Mesenchymal stem cell (in vitro differentiated cells and primary cell): Measurements from ENCODE around the gene PICALM.

Source experiments
- DNase-seq: peaks from one replicate; pipeline ENCODE4 v3.0.0-alpha.2; 2013
- H2AFZ ChIP-seq: one replicate; pipeline ENCODE4 v1.6.1; 2013; ENCODE audit warnings: low read depth, mild to moderate bottlenecking, control low read depth, inconsistent platforms, low read length, moderate library complexity
- H2AK5ac ChIP-seq: 2 replicates; pipeline ENCODE4 v1.6.1; 2013; ENCODE audit warnings: low read length, moderate library complexity, mild to moderate bottlenecking, inconsistent platforms; ENCODE audit not compliant: severe bottlenecking
- H2BK120ac ChIP-seq: one replicate; pipeline ENCODE4 v1.6.1; 2013; ENCODE audit warnings: low read depth, mild to moderate bottlenecking, inconsistent platforms, low read length, moderate library complexity
- H2BK12ac ChIP-seq, 2 experiments: one replicate each; pipeline ENCODE4 v1.6.1; 2013; ENCODE audit warnings: inconsistent platforms in 2 of 2, low read length in 2 of 2, mild to moderate bottlenecking in 2 of 2, moderate library complexity in 2 of 2, control low read depth in 1 of 2
- H2BK15ac ChIP-seq: one replicate; pipeline ENCODE4 v1.6.1; 2013; ENCODE audit warnings: mild to moderate bottlenecking, low read depth, inconsistent platforms; ENCODE audit not compliant: poor library complexity, severe bottlenecking
- H2BK5ac ChIP-seq: 2 replicates; pipeline ENCODE4 v1.6.1; 2013; ENCODE audit warnings: low read depth, mild to moderate bottlenecking, low read length, control low read depth, inconsistent platforms; ENCODE audit not compliant: poor library complexity, severe bottlenecking
- H3K14ac ChIP-seq, 2 experiments: one replicate each; pipeline ENCODE4 v1.6.1; 2013; ENCODE audit warnings: inconsistent platforms in 2 of 2, low read length in 2 of 2, control low read depth in 1 of 2, mild to moderate bottlenecking in 1 of 2, moderate library complexity in 1 of 2
- H3K18ac ChIP-seq, 2 experiments: one replicate each; pipeline ENCODE4 v1.6.1; 2013; ENCODE audit warnings: inconsistent platforms in 2 of 2, low read length in 2 of 2, control low read depth in 1 of 2, low read depth in 1 of 2, mild to moderate bottlenecking in 1 of 2
- H3K23ac ChIP-seq, 2 experiments: one replicate each; pipeline ENCODE4 v1.6.1; 2013; ENCODE audit warnings: inconsistent platforms in 2 of 2, low read length in 2 of 2, mild to moderate bottlenecking in 2 of 2, moderate library complexity in 2 of 2, control low read depth in 1 of 2
- H3K27ac ChIP-seq: 2 replicates; pipeline ENCODE4 v1.5.1; 2013; ENCODE audit warnings: mild to moderate bottlenecking, moderate library complexity, low read length, control low read depth, inconsistent platforms; ENCODE audit not compliant: poor library complexity, severe bottlenecking
- H3K27me3 ChIP-seq, 2 experiments: 2 replicates each; pipeline versions ENCODE4 v1.6.1 to v1.7.0; 2013; ENCODE audit warnings: low read length in 2 of 2, mild to moderate bottlenecking in 2 of 2, moderate library complexity in 2 of 2, control low read depth in 1 of 2, inconsistent platforms in 1 of 2; ENCODE audit not compliant: control insufficient read depth in 1 of 2, insufficient read depth in 1 of 2
- H3K36me3 ChIP-seq, 2 experiments: 2 replicates each; pipeline versions ENCODE4 v1.6.1 to v1.7.0; 2013; ENCODE audit warnings: low read length in 2 of 2, control low read depth in 1 of 2, inconsistent platforms in 1 of 2, low read depth in 1 of 2, mild to moderate bottlenecking in 1 of 2; ENCODE audit not compliant: insufficient read depth in 2 of 2, control insufficient read depth in 1 of 2
- H3K4ac ChIP-seq, 2 experiments: one replicate each; pipeline ENCODE4 v1.6.1; 2013; ENCODE audit warnings: inconsistent platforms in 2 of 2, low read length in 2 of 2, mild to moderate bottlenecking in 2 of 2, moderate library complexity in 2 of 2, control low read depth in 1 of 2, low read depth in 1 of 2
- H3K4me1 ChIP-seq: 2 replicates; pipeline ENCODE4 v1.6.1; 2013; ENCODE audit warnings: low read depth, low read length, control low read depth; ENCODE audit not compliant: control insufficient read depth, insufficient read depth
- H3K4me2 ChIP-seq: 2 replicates; pipeline ENCODE4 v1.6.1; 2013; ENCODE audit warnings: low read length, mild to moderate bottlenecking, inconsistent platforms; ENCODE audit not compliant: poor library complexity, severe bottlenecking
- H3K4me3 ChIP-seq, 2 experiments: 2 replicates each; pipeline versions ENCODE4 v1.5.1 to v1.7.0; 2013; ENCODE audit warnings: low read length in 2 of 2, mild to moderate bottlenecking in 2 of 2, control low read depth in 1 of 2, low read depth in 1 of 2; ENCODE audit not compliant: insufficient read depth in 1 of 2
- H3K79me1 ChIP-seq: replicated peaks from 2 replicates; pipeline ENCODE4 v1.6.1; 2013; ENCODE audit warnings: mild to moderate bottlenecking, control low read depth, low read length, inconsistent platforms; ENCODE audit not compliant: poor library complexity, severe bottlenecking
- H3K9ac ChIP-seq: 2 replicates; pipeline ENCODE4 v1.7.0; 2013; ENCODE audit warnings: mild to moderate bottlenecking, low read length, moderate library complexity
- H3K9me3 ChIP-seq: 2 replicates; pipeline ENCODE4 v1.7.0; 2013; ENCODE audit warnings: mild to moderate bottlenecking, low read length; ENCODE audit not compliant: control insufficient read depth
- H4K8ac ChIP-seq: one replicate; pipeline ENCODE4 v1.6.1; 2013; ENCODE audit warnings: inconsistent platforms, mild to moderate bottlenecking, low read length, moderate library complexity
- H4K91ac ChIP-seq: one replicate; pipeline ENCODE4 v1.6.1; 2013; ENCODE audit warnings: mild to moderate bottlenecking, low read length, inconsistent platforms
- WGBS: methylation state at CpG from one replicate; pipeline ENCODE4 v1.1.7; 2013; ENCODE audit warnings: mixed read lengths; 5-methylcytosine and 5-hydroxymethylcytosine counted together

Gene PICALM

DNA sequence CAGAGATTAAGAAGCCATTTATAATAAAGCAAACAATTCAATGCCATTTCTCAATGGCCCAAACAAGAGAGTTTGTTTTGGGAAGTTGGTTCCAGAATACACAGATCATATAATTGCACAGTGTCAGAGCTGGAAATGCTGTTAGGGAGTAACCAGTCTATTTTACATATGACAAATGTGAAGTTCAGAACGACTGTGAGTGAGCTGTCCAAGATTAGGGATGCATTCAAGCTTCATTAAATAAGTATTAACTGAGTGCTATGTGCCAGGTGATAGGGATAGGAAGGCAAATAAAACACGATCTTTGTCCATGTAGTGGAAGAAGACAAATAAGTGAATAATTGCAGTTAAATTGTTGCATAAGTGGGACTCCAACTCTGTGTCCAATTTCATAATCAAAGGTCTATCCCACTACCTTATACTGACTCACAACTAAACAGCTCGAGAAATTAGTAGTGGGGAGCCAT, 33.1 kb upstream of the PICALM start:
- H3K18ac ChIP-seq, result no peak overlapping the region

DNA sequence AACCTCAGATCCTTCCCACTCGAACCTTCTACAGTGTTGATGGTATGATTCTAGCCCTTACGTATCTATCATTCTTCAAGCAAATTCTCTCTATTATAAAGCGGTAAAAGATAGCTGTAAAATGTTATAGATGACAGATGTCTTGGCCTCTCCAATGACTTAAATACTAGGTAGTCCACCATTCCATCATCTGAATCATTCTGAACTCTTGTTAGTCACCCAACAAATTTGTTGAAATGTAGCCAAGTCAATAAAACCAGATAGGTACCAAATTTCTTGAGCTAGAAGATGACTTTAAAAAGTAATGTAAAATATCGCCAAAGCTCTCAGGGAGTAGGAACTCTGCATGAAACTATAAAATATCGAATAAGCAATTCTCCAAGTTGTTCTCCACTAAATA, 32.6 kb upstream of the PICALM start:
- H2BK15ac ChIP-seq, result no peak overlapping the region
- H3K4me3 ChIP-seq, result no peak overlapping the region
- H2BK120ac ChIP-seq, result no peak overlapping the region
- H3K9ac ChIP-seq, result no peak overlapping the region
- DNase-seq, result no peak
- H2AK5ac ChIP-seq, result no peak overlapping the region
- no peak overlapping the region for H2AFZ ChIP-seq
- no peak overlapping the region for H2BK12ac ChIP-seq
- H4K91ac ChIP-seq, result no peak overlapping the region
- no peak overlapping the region for H3K4ac ChIP-seq
- H3K9me3 ChIP-seq, result no peaks in the 10 kb centered on the region
- H3K27me3 ChIP-seq, result no peaks in the 10 kb centered on the region
- H3K23ac ChIP-seq, result no peak overlapping the region
- no peaks in the 10 kb centered on the region for H3K4me1 ChIP-seq
- H3K36me3 ChIP-seq, result no peaks in the 10 kb centered on the region
- no peak overlapping the region for H3K14ac ChIP-seq
- no peak overlapping the region for H3K4me2 ChIP-seq
- no peak overlapping the region for H3K27ac ChIP-seq
- no peak overlapping the region for H3K18ac ChIP-seq
- H4K8ac ChIP-seq, result no peak overlapping the region
- no peaks in the 10 kb centered on the region for H3K79me1 ChIP-seq
- 100% methylated on average over 1 of the region's 5 CpGs for WGBS
- H2BK5ac ChIP-seq, result no peak overlapping the region

More for the DNA sequence above, 33.1 kb upstream of the PICALM start:
- H2BK120ac ChIP-seq, result no peak overlapping the region
- no peaks in the 10 kb centered on the region for H3K36me3 ChIP-seq
- H3K4ac ChIP-seq, result no peak overlapping the region
- H2BK12ac ChIP-seq, result no peak overlapping the region
- no peak overlapping the region for H2BK15ac ChIP-seq
- whole genome bisulfite sequencing, result 76% methylated on average over 1 of the region's 3 CpGs
- H4K91ac ChIP-seq, result no peak overlapping the region
- no peak overlapping the region for H2AK5ac ChIP-seq
- no peaks in the 10 kb centered on the region for H3K4me1 ChIP-seq
- no peak overlapping the region for H2AFZ ChIP-seq
- H2BK5ac ChIP-seq, result no peak overlapping the region
- H3K79me1 ChIP-seq, result no peaks in the 10 kb centered on the region
- no peak overlapping the region for H3K14ac ChIP-seq
- no peaks in the 10 kb centered on the region for H3K27me3 ChIP-seq
- H3K9ac ChIP-seq, result no peak overlapping the region
- no peak for DNase-seq
- no peak overlapping the region for H3K23ac ChIP-seq
- no peak overlapping the region for H3K4me3 ChIP-seq
- H3K4me2 ChIP-seq, result no peak overlapping the region
- H3K9me3 ChIP-seq, result no peaks in the 10 kb centered on the region
- no peak overlapping the region for H4K8ac ChIP-seq
- H3K27ac ChIP-seq, result no peak overlapping the region

DNA sequence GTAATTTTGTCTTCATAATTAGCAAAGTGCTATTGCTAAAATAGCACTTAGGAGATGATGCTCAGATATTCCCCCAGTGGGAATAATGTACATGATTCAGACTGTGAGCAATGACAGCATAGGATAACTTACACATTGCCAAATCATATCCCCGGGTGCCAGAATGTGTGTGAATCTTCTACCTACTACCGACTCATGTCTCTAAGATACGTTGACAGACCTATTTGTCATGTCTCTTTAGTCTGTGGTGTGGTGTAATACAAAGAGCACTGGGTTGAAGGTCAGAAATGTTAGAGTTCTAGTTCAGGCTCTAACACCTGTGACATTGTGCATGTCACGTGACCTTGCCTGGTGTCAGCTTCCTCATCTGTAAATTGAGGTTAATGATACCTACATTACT, 31.0 kb upstream of the PICALM start:
- H3K4me2 ChIP-seq, result no peak overlapping the region
- no peaks in the 10 kb centered on the region for H3K79me1 ChIP-seq
- no peaks in the 10 kb centered on the region for H3K27me3 ChIP-seq
- H3K18ac ChIP-seq, result no peak overlapping the region
- no peak overlapping the region for H3K4me3 ChIP-seq
- H4K8ac ChIP-seq, result no peak overlapping the region
- H3K9ac ChIP-seq, result no peak overlapping the region
- no peak overlapping the region for H2BK12ac ChIP-seq
- H2BK5ac ChIP-seq, result no peak overlapping the region
- no peak overlapping the region for H3K23ac ChIP-seq
- H3K27ac ChIP-seq, result no peak overlapping the region
- no peaks in the 10 kb centered on the region for H3K36me3 ChIP-seq
- H2BK15ac ChIP-seq, result no peak overlapping the region
- WGBS, result 79% methylated on average over 4 of the region's 4 CpGs
- H3K14ac ChIP-seq, result no peak overlapping the region
- no peak overlapping the region for H2AK5ac ChIP-seq
- no peak for DNase-seq
- no peaks in the 10 kb centered on the region for H3K9me3 ChIP-seq
- H3K4ac ChIP-seq, result no peak overlapping the region
- no peak overlapping the region for H2BK120ac ChIP-seq
- no peak overlapping the region for H4K91ac ChIP-seq
- H2AFZ ChIP-seq, result no peak overlapping the region
- H3K4me1 ChIP-seq, result no peaks in the 10 kb centered on the region

DNA sequence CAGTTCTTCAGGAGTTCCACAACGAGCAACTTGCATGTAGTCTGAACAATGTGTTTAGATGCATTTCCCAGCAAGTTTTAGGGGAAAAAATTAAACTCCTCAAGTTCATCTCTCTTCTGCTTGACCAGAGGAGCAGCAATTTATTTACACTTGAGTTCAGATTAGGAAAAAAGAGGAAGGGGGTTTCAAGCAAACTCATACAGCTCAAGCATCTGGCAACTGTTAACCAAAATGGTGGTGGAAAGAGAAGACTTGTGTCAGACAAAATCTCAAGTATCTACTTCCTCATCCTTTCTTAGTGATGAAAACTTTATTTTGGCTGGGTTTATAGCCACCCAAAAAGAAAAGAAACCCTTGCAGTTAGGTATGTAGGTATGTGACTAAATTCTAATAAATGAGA, 29.1 kb upstream of the PICALM start:
- no peak overlapping the region for H3K23ac ChIP-seq
- H3K79me1 ChIP-seq, result no peaks in the 10 kb centered on the region
- no peak overlapping the region for H2BK12ac ChIP-seq
- H3K27ac ChIP-seq, result no peak overlapping the region
- no peak overlapping the region for H3K4me2 ChIP-seq
- H3K18ac ChIP-seq, result no peak overlapping the region
- no peak overlapping the region for H2BK5ac ChIP-seq
- no peak overlapping the region for H2BK120ac ChIP-seq
- H4K8ac ChIP-seq, result no peak overlapping the region
- DNase-seq, result no peak
- no peaks in the 10 kb centered on the region for H3K4me1 ChIP-seq
- no peak overlapping the region for H3K4ac ChIP-seq
- no peak overlapping the region for H2AK5ac ChIP-seq
- H3K4me3 ChIP-seq, result no peak overlapping the region
- no peak overlapping the region for H3K9ac ChIP-seq
- no peaks in the 10 kb centered on the region for H3K36me3 ChIP-seq
- H3K27me3 ChIP-seq, result no peaks in the 10 kb centered on the region
- WGBS, result 100% methylated on average over 1 of the region's 1 CpG
- no peaks in the 10 kb centered on the region for H3K9me3 ChIP-seq
- no peak overlapping the region for H2AFZ ChIP-seq
- H3K14ac ChIP-seq, result no peak overlapping the region
- H2BK15ac ChIP-seq, result no peak overlapping the region
- H4K91ac ChIP-seq, result no peak overlapping the region
